IPS-18a (cell line): ENCODE measurements around the gene MORF4L2.

Source experiments
- H3K27ac ChIP-seq: one replicate; pipeline ENCODE4 v1.5.1; 2013; ENCODE audit warnings: low read length
- H3K27me3 ChIP-seq: one replicate; pipeline ENCODE4 v1.6.1; 2013; ENCODE audit warnings: mild to moderate bottlenecking, low read length; ENCODE audit not compliant: control insufficient read depth, insufficient read depth
- H3K36me3 ChIP-seq: one replicate; pipeline ENCODE4 v1.6.1; 2013; ENCODE audit warnings: low read depth, low read length; ENCODE audit not compliant: control insufficient read depth
- H3K4me1 ChIP-seq: one replicate; pipeline ENCODE4 v1.6.1; 2013; ENCODE audit warnings: low read depth, low read length; ENCODE audit not compliant: control insufficient read depth
- H3K4me3 ChIP-seq: one replicate; pipeline ENCODE4 v1.5.1; 2013; ENCODE audit warnings: low read length
- H3K9ac ChIP-seq: one replicate; pipeline ENCODE4 v1.6.1; 2013; ENCODE audit warnings: mild to moderate bottlenecking, low read length, moderate library complexity
- H3K9me3 ChIP-seq: one replicate; pipeline ENCODE4 v1.6.1; 2013; ENCODE audit warnings: low read depth, low read length; ENCODE audit not compliant: control insufficient read depth

Gene MORF4L2

DNA sequence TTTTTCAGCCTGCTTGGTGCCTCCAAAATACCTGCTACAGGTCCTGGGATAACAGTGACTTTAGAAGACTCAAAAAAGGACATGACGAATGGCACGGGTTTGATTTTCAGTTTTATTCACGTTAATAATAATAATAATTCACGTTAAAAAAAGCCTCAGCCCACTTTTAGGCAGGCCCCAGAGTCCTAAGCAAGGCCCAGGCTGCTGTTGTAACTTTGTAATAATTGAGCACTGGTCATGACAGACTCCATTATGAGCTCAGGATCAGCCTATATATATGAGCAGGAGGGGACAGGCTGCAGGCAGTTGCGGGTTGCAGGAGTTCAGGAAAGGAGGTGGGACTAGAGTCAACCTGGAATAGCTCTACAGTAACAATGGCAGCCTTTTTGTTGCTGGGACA, 24.1 kb upstream of the MORF4L2 start, which contains the start of gene TMEM31:
TSS of gene TMEM31 (plus strand) at position 301 of the 400 bp plus-strand sequence. CDS start 1,350 bp downstream, outside the sequence.
- H3K9ac ChIP-seq, result peak within 1 kb of the TSS; percentile 42
- H3K9me3 ChIP-seq, result no peaks in the 10 kb centered on the region
- H3K27ac ChIP-seq, result peak within 1 kb of the TSS; percentile 52

DNA sequence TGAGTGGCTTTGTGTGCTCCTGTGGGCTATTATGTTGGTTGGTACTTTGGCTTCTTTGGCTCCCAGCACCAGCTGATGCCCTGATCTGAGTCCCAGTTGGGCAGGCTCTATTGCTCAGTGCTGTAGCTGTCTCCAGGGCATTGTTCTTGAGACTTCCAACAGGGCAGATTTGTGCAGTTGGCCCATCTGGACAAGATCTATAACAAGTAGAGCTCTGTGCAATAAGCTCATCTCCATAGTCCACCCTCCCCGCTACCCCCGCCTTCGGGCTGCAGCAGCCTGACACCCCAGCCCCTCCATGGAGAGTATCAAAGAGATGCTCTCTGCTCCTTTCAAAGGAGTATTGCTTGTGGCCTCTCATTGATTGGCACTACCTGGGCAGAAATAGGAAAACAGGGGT, 18.4 kb upstream of the MORF4L2 start:
- no peaks in the 10 kb centered on the region for H3K9me3 ChIP-seq
- H3K9ac ChIP-seq, result no peak overlapping the region
- H3K4me3 ChIP-seq, result no peak overlapping the region
- H3K4me1 ChIP-seq, result no peaks in the 10 kb centered on the region
- no peaks in the 10 kb centered on the region for H3K36me3 ChIP-seq
- H3K27ac ChIP-seq, result no peak overlapping the region
- no peaks in the 10 kb centered on the region for H3K27me3 ChIP-seq

More for the DNA sequence above, 24.1 kb upstream of the MORF4L2 start, which contains the start of gene TMEM31:
- H3K36me3 ChIP-seq, result no peaks in the 10 kb centered on the region
- H3K4me1 ChIP-seq, result peaks cover 8% of the 10 kb centered on the region
- H3K27me3 ChIP-seq, result no peaks in the 10 kb centered on the region
- H3K4me3 ChIP-seq, result no peak within 1 kb of the TSS

DNA sequence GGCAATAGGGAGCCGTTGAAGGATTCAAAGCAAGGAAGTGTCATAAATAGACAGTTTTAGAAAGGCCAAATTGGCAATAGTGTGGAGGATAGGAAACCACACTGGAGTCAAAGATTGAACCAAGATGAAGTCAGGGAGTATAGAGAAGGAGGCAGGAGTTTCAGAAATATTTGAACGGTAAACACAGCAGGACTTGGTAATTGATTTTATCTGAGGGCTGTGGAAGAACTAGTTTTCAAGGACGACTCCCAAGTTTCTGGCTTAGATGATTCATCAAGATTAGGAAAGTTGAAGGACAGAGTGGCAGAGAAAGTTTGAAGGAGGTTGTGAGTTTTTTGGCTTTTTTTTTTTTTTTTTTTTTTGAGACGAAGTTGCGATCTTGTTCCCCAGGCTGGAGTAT, 12.7 kb upstream of the MORF4L2 start:
- peaks cover 11% of the 10 kb centered on the region for H3K4me1 ChIP-seq
- no peak overlapping the region for H3K27ac ChIP-seq
- H3K27me3 ChIP-seq, result no peaks in the 10 kb centered on the region
- H3K9ac ChIP-seq, result no peak overlapping the region
- H3K9me3 ChIP-seq, result no peaks in the 10 kb centered on the region
- H3K4me3 ChIP-seq, result no peak overlapping the region
- H3K36me3 ChIP-seq, result no peaks in the 10 kb centered on the region

DNA sequence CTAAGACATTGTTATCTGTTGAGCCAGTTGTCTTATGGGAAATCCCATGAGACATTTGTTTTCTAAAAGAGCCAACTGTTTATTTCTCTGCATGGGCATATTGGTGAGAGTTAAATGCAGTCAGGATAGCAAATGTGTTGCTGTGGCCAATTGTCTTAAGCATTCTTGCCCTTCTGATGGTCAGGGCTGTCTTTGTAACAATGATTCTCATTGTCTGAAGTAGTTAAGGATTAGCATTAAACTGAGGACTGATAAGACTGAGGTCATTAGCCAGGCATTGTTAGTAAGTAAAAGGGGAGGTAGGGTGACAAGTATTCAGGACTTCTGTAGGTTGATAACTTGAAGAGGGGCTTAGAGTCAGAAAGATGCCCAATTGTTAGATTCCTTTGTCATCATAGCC, 11.2 kb upstream of the MORF4L2 start:
- no peaks in the 10 kb centered on the region for H3K27me3 ChIP-seq
- no peak overlapping the region for H3K27ac ChIP-seq
- no peak overlapping the region for H3K9ac ChIP-seq
- no peak overlapping the region for H3K4me3 ChIP-seq
- H3K36me3 ChIP-seq, result no peaks in the 10 kb centered on the region
- peaks cover 11% of the 10 kb centered on the region for H3K4me1 ChIP-seq
- no peaks in the 10 kb centered on the region for H3K9me3 ChIP-seq

DNA sequence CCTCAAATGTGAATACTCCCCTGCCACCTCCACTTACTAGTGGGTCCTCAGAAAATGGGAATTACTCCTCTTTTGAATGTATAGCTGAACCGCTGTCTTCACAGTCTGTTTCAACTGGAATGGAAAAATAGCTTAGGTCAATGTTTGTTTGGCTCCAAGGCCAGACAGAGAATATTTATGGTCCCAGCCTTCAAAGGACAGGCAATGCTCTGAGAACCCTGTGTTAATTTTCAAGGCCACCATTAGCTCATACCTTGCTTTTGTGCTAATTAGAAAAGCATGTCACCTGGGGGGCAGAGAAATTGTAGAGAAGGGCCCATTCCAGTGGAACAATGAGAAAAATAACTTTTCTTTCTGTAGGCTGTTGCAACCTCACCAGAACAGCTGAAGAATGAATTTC, 4.6 kb upstream of the MORF4L2 start:
- Histone ChIP-seq H3K27me3 (no peaks in the 10 kb centered on the region), H3K4me1 (peaks cover 8% of the 10 kb centered on the region), H3K9ac (no peak overlapping the region), H3K9me3 (no peaks in the 10 kb centered on the region), H3K36me3 (no peaks in the 10 kb centered on the region), H3K27ac (no peak overlapping the region), H3K4me3 (no peak overlapping the region)

DNA sequence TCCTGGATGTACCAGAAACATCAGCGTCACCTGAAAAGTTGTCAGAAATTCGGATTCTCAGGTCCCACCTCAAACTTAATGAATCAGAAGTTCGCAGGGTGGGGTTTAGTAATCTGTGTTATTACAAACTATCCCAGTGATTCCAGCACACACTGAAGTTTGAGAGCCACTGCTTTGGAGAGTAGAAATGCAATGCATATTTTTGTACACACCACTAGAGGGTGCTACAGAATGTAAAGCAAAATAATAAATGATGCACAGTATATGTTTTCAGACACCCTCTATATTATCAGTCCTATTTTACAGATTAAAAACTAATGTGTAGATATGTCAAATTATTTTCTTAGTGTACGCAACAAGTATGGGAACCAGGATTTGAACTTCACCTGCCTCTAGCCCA, 2.4 kb upstream of the MORF4L2 start:
- H3K4me3 ChIP-seq, result no peak overlapping the region
- peaks cover 15% of the 10 kb centered on the region for H3K4me1 ChIP-seq
- no peaks in the 10 kb centered on the region for H3K27me3 ChIP-seq
- H3K9ac ChIP-seq, result no peak overlapping the region
- H3K36me3 ChIP-seq, result peaks cover 11% of the 10 kb centered on the region
- no peak overlapping the region for H3K27ac ChIP-seq
- no peaks in the 10 kb centered on the region for H3K9me3 ChIP-seq

DNA sequence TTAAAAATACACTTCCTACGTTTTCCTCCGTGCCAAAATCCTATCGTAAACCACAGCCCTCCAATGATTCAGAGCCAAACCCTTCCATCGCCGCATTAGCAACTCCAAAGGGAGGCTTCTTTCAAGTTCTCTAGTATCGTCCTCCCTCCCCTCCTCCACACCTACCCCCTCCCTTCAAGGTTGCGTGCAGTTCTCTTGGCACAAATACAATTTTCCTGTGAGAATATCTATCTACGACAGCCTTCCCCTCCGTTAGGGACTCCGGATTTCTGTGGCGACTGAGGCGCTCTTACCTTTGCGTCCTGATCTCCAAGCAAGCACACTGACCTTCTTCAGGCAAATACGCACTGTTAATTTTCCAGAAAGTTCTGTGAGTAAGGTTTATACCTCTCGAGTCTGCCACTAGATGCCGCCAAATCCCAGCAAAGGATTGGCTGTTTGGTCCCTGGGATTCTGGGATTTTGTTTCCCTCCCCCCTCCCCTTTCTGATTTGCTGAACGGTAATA, 1.2 kb upstream of the MORF4L2 start:
- H3K27ac ChIP-seq, result peak overlapping the region; percentile 97
- no peaks in the 10 kb centered on the region for H3K9me3 ChIP-seq
- peak overlapping the region; percentile 92 for H3K9ac ChIP-seq
- H3K27me3 ChIP-seq, result no peaks in the 10 kb centered on the region
- peaks cover 15% of the 10 kb centered on the region for H3K4me1 ChIP-seq
- H3K4me3 ChIP-seq, result peak overlapping the region; percentile 99
- peaks cover 23% of the 10 kb centered on the region for H3K36me3 ChIP-seq

DNA sequence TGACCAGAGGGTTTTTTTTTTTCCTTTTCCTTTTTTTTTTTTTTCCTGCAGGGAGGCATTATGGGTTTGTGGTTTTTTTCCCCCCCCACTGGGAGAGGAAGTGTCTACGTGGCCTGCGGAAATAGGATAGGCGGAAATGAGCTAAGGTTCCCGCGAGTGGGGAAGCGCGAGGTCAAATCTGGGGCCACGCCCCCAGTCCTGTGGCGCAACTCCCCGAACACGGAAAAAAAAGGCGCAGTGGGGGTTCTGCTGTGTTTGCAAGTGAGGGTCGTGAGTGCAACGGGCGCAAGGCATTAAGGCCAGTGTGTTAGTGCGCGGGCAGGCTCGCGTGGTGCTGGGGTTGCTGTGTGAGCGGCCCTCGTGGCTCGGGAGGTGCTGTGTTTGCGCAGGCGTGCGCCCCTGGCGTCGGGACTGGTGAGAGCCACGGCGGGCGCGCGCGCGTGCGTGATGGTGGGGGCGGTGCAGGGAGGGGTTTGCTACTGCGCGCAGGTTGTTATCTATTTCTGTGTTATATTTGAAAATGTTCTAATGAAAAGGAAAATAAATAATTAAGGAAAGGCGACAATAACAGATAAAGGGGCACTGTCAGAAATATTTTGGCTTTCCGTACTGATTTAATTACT, 685 bp upstream of the MORF4L2 start:
- Histone ChIP-seq H3K27ac (peak overlapping the region; percentile 97), H3K9me3 (no peaks in the 10 kb centered on the region), H3K9ac (peak overlapping the region; percentile 92), H3K36me3 (peaks cover 29% of the 10 kb centered on the region), H3K4me1 (peaks cover 15% of the 10 kb centered on the region), H3K27me3 (no peaks in the 10 kb centered on the region), H3K4me3 (peak overlapping the region; percentile 99)

DNA sequence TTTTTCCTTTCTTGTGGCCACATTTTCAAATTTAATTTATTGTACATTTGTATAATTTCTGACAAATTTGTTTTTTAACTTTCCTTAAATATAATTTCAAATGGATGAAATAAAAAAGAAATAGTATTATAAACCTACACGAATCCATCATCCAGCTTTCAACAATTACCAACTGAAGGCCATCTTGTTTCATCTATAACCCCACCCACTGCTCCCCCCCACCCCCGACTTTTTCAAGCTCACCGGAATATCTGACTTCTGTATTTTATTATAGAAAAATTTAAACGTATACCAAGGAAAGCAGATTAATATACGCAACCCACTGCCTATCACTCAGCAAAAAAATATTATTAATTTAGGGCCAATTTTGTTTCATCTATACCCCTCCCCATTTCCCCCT, 1.1 kb downstream of the MORF4L2 start:
- H3K27me3 ChIP-seq, result no peaks in the 10 kb centered on the region
- peak overlapping the region; percentile 98 for H3K27ac ChIP-seq
- no peaks in the 10 kb centered on the region for H3K9me3 ChIP-seq
- peaks cover 15% of the 10 kb centered on the region for H3K4me1 ChIP-seq
- peak overlapping the region; percentile 99 for H3K9ac ChIP-seq
- H3K4me3 ChIP-seq, result peak overlapping the region; percentile 99
- peaks cover 46% of the 10 kb centered on the region for H3K36me3 ChIP-seq

DNA sequence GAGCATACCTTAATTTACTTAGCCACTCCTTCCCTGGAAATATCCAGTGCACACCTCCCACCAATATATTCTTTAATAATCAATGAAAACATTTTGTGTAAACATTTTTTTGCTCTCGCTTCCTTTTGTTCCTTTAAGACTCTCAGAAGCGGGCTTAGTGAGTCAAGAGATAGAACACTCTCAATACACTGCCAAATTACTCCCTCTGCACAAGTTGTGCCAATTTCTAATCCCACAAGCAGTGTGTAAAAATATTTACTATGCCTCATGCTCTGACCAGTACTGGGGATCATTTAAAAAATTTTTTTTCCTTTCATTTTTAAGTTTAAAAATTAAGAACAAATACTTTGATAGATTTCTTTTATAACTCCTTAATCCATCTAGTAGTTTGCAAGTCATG, 5.1 kb downstream of the MORF4L2 start:
- H3K9ac ChIP-seq, result no peak overlapping the region
- no peaks in the 10 kb centered on the region for H3K9me3 ChIP-seq
- H3K27me3 ChIP-seq, result no peaks in the 10 kb centered on the region
- peaks cover 7% of the 10 kb centered on the region for H3K4me1 ChIP-seq
- no peak overlapping the region for H3K4me3 ChIP-seq
- peaks cover 77% of the 10 kb centered on the region for H3K36me3 ChIP-seq
- no peak overlapping the region for H3K27ac ChIP-seq

DNA sequence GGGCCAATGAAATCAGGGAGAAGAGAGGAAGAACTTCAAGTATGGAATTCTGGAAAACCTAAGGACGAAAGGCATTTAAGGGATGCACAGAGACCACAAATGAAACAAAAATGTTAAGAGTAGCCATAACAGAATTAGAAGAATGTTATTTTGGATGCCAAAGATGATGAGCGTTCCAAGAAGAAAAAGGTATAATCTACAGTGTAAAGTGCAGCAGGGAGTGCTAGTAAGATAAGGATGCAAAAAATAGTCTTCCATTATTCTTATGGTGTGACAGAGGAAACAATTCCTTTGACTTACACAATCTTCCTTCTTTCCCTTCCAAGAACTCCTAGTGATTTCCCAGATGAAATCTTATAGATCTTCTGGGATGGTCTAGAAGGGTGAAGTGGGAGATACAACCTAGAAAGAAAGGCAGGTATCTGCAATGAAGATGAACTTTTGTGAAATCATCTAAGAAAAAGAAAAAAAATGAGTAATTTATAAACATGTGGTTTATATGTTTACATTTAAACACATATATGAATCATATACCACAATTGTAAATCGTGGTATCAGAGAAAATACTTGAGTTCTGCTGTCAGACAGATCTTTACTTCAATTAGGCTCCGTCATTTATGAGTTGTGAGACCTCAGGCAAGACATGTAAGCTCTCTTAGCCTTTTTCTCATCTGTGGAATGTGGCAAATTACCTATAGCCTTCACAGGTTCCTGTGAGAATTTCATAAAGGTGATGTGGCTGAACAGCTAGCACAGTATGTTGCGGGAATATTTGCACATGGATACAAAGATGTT, 8.1 kb downstream of the MORF4L2 start:
- no peak overlapping the region for H3K9ac ChIP-seq
- no peak overlapping the region for H3K27ac ChIP-seq
- no peaks in the 10 kb centered on the region for H3K27me3 ChIP-seq

More for the DNA sequence above, 8.1 kb downstream of the MORF4L2 start:
- no peaks in the 10 kb centered on the region for H3K9me3 ChIP-seq
- H3K36me3 ChIP-seq, result peaks cover 77% of the 10 kb centered on the region
- H3K4me3 ChIP-seq, result no peak overlapping the region
- H3K4me1 ChIP-seq, result peaks cover 9% of the 10 kb centered on the region
